ENCODE data around the gene TMEM11.

Gene TMEM11

GRCh38 chr17:21248500-21248899, 34.5 kb upstream of the TMEM11 start:
- no peaks in the 10 kb centered on the region for H3K9me3 Mint-ChIP-seq
- ATAC-seq (replicated peaks) (no peak), DNase-seq (no peak)
- H3K27ac Mint-ChIP-seq = no peak overlapping the region
- no peak overlapping the region for H3K4me3 Mint-ChIP-seq
- no peaks in the 10 kb centered on the region for H3K27me3 Mint-ChIP-seq
- peaks cover 23 to 38% of the 10 kb centered on the region in 2 donors for H3K4me1 Mint-ChIP-seq
- H3K36me3 Mint-ChIP-seq = no peaks in the 10 kb centered on the region

DNA sequence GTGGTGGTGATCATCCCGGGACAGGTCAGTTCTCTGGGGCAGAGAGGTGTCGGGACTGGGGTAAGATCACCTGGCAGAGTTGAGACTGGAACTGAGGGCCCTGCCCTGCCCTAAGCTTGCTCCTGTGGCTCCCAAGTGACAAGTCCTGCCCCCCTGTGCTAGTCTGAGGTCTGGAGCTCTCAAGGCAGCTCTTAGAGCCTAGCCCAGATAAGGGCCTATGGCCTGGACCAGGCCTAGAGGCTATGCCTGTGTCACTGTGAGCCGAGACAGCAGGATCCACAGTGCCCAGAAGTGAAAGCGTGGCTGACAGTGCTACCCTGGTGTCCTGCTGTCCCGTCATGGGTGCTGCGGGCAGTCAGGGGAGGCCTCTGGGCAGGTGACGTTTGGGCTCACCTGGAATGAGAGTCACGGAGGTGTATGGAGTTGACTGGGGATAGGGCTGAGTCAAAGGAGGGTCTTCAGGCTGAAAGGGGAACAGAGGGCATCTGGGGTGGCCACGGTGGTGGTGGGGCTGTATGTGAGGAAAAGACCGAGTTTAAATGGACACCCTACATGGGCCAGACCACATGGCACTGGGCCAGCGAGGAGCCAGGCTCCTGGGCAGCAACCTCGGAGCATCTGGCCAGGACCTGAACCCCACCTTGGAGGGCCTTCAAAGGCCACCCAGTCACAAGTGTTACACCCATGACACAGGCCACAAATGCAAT, 33.7 kb upstream of the TMEM11 start:
- DNase-seq (no peak), ATAC-seq (replicated peaks) (no peak)
- Mint-ChIP-seq H3K4me1 (peaks cover 23 to 38% of the 10 kb centered on the region in 2 donors), H3K36me3 (no peaks in the 10 kb centered on the region), H3K4me3 (no peak overlapping the region), H3K27ac (peak overlapping the region; percentile 37), H3K27me3 (no peaks in the 10 kb centered on the region), H3K9me3 (no peaks in the 10 kb centered on the region)

DNA sequence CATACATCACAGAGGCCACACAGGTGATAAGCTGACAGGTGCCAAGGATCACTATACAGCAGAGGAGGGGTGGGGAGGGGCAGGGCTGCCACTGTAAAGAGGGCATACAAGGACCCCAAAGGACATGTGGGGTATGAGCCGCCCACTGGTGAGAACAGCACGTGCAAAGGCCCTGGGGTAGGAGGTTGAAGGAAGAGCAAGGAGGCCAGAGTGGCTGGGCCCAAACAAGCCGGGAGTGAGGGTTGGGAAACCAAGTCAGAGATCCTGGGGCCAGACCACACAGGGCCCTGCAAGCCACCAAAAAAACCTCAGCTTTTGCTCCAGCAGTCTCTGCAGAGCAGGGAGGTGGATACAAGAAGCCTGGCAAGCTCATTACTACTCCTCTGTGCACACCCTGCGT, 32.7 kb upstream of the TMEM11 start:
- peaks cover 20 to 28% of the 10 kb centered on the region in 2 donors for H3K4me1 Mint-ChIP-seq
- no peak for DNase-seq
- no peaks in the 10 kb centered on the region for H3K9me3 Mint-ChIP-seq
- H3K27me3 Mint-ChIP-seq = no peaks in the 10 kb centered on the region
- H3K27ac Mint-ChIP-seq = no peak overlapping the region
- no peak for ATAC-seq (replicated peaks)
- no peaks in the 10 kb centered on the region for H3K36me3 Mint-ChIP-seq
- no peak overlapping the region for H3K4me3 Mint-ChIP-seq

DNA sequence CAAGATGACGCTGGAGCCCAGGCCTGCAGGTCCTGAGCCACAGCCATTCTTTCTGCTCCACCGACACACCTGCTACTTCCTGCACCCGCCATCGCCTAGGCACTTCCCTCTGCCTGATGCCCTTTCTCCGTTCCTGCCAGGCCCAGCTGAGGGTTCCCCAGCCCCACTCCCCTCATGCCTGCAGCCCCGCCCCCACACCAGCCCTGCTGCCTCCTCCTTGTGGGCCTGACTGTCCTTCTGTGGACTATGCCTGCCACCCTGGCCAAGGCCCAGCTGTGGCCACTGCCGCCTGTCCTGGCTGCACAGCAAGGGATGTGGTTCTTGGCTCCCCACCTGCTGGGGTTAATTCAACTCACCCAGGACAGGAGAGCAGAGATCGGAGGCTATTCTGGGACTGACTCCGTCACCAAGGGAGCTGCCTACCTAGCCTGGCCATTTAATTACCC, 31.7 kb upstream of the TMEM11 start:
- Mint-ChIP-seq H3K27me3 (no peaks in the 10 kb centered on the region), H3K36me3 (no peaks in the 10 kb centered on the region), H3K4me1 (peaks cover 17 to 18% of the 10 kb centered on the region in 2 donors), H3K4me3 (no peak overlapping the region), H3K27ac (no peak overlapping the region), H3K9me3 (no peaks in the 10 kb centered on the region)
- ATAC-seq (replicated peaks) (no peak), DNase-seq (no peak)

GRCh38 chr17:21243516-21244303, 29.7 kb upstream of the TMEM11 start:
- no peak for ATAC-seq (replicated peaks)
- H3K27ac Mint-ChIP-seq = no peak overlapping the region
- H3K27me3 Mint-ChIP-seq = no peaks in the 10 kb centered on the region
- no peak overlapping the region for H3K4me3 Mint-ChIP-seq
- H3K36me3 Mint-ChIP-seq = no peaks in the 10 kb centered on the region
- H3K9me3 Mint-ChIP-seq = no peaks in the 10 kb centered on the region
- no peak for DNase-seq
- H3K4me1 Mint-ChIP-seq = peaks cover 9 to 10% of the 10 kb centered on the region in 2 donors

DNA sequence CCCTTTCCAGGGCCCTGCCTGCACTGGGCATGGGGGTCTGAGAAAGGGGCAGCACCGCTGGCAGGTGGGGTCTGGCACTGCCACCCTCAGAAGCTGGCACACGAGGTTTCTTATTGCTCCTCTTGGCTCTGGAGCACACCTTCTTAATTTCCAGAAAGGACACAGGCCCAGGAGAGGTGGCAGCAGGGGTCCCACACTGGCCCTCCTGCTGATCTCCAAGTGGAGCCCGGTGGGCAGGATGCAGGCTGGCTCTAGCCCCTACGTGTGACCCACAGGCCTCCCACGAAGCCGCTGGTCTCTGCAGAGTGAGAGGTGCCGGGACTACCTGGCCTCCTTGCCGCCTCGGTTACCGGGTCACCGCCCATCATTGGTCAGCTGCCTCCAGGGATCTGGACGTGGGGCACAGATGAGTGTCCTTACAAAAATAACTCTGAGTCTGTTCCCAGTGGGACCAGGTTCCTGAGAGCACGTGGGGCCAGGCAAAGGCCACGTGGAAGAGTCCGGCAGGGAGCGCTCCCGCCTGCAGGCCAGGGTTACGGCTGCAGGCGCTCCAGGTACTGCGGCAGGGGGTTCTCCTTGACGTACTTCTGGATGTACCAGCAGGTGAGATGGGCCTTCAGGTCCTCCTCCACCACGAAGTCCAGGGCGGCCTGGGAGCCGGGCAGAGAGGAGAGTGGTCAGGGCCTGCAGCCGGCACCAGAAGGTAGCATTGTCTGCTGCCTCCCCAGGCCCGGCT, 29.0 kb upstream of the TMEM11 start:
- Mint-ChIP-seq H3K9me3 (no peaks in the 10 kb centered on the region), H3K27ac (no peak overlapping the region), H3K4me1 (peaks cover 9 to 10% of the 10 kb centered on the region in 2 donors), H3K4me3 (no peak overlapping the region), H3K27me3 (no peaks in the 10 kb centered on the region), H3K36me3 (no peaks in the 10 kb centered on the region)
- ATAC-seq (replicated peaks) = no peak
- no peak for DNase-seq

GRCh38 chr17:21242026-21242697, 28.2 kb upstream of the TMEM11 start:
- Mint-ChIP-seq H3K9me3 (no peaks in the 10 kb centered on the region), H3K4me3 (no peak overlapping the region), H3K36me3 (no peaks in the 10 kb centered on the region), H3K4me1 (peaks cover 8 to 9% of the 10 kb centered on the region in 2 donors), H3K27me3 (no peaks in the 10 kb centered on the region), H3K27ac (no peak overlapping the region)
- no peak for ATAC-seq (replicated peaks)
- DNase-seq = no peak

DNA sequence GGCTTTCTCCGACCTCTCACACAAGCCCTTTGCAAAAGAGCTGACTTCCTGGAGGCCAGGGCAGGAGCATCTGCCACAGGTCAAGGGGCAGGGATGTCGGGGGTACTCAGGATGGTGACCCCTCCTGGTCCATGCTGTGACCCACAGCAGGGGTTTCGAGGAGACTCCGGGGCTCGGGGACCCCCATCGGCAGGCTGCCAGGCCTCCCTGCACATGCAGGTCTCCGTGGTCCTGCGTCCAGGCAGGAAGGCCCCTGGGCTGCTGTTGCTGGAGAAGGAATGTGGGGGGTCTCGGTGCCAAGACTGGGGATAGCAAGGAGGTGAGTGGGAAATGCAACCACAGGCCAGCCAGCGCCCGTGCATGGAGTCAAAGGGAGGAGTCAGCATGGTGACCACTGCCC, 27.6 kb upstream of the TMEM11 start:
- Mint-ChIP-seq H3K27me3 (no peaks in the 10 kb centered on the region), H3K4me1 (peaks cover 8 to 9% of the 10 kb centered on the region in 2 donors), H3K36me3 (no peaks in the 10 kb centered on the region), H3K4me3 (no peak overlapping the region), H3K27ac (no peak overlapping the region), H3K9me3 (no peaks in the 10 kb centered on the region)
- DNase-seq (no peak), ATAC-seq (replicated peaks) (no peak)

DNA sequence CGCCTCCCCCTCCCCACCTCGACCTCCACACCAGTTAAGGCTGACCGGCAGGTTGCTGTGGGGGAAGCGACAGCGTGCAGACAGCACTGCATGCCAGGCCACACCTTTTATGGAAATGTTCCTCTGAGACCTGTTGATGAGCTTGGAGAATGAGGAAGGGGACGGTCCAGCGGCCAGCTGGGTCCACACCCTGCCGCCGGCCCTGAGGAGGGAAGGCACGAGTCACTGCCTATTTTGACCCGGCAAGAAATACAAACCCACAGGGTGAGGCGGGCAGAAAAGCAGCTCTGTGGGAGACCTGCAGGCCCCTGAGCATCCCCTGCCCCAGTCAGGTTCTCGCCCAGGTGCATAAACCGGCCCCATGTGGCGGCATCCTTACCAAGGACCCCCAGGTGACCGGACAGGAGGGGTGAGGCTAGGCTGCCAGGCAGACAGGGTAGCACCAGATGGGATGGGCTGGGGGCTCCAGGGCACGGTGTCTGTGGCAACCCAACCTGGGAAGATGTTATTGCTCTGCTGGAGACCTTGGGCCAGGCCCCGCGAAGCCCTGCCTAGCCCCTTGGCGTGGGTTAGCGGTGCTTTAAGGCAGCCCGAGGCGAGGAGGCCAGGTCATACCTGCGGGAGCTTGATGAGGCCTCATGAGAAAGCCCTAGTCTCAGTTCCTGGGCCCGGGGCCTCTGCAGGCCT, 26.6 kb upstream of the TMEM11 start:
- no peaks in the 10 kb centered on the region for H3K27me3 Mint-ChIP-seq
- H3K4me3 Mint-ChIP-seq = no peak overlapping the region
- H3K27ac Mint-ChIP-seq = no peak overlapping the region
- no peak for DNase-seq
- H3K9me3 Mint-ChIP-seq = peaks cover 3 to 6% of the 10 kb centered on the region in 2 donors
- no peak for ATAC-seq (replicated peaks)
- H3K36me3 Mint-ChIP-seq = peaks cover 0 to 8% of the 10 kb centered on the region in 2 donors
- peaks cover 2 to 3% of the 10 kb centered on the region in 2 donors for H3K4me1 Mint-ChIP-seq

DNA sequence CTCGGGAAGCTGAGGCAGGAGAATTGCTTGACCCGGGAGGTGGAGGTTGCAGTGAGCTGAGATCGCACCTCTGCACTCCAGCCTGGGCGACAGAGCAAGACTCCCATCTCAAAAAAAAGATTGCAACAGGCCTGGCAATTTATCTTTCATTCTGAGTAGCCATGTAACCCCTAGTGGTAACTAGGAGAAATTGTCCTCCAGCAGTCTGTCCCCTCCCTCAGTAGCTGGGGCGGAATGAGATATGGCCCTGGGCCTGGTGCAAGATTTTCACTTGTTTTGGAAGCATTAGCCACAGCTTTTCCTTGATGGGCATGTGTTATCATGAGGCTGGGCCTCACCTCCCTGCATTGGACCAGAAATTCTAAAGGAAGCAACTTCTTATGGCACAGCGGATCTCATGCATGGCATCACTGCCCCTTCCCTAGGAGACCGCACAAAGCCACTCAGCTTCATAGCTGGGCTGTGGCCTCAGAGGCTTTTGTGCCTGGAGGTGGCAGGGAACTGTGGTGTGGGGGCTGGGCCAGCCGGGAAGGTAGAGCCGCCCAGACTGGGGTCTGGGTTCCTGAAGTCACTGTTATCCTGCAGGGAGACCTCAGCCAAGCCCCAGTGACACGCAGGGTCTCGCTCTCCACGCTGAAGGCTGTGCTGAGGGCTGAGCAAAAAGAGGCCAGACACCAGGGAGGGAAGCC, 25.9 kb upstream of the TMEM11 start:
- H3K36me3 Mint-ChIP-seq = peaks cover 0 to 9% of the 10 kb centered on the region in 2 donors
- ATAC-seq (replicated peaks) = peak; percentile 71 to 72
- no peaks in the 10 kb centered on the region for H3K27me3 Mint-ChIP-seq
- no peak overlapping the region for H3K27ac Mint-ChIP-seq
- no peak overlapping the region for H3K4me3 Mint-ChIP-seq
- peaks cover 3 to 6% of the 10 kb centered on the region in 2 donors for H3K9me3 Mint-ChIP-seq
- peaks cover 0 to 2% of the 10 kb centered on the region in 2 donors for H3K4me1 Mint-ChIP-seq
- DNase-seq = no peak

DNA sequence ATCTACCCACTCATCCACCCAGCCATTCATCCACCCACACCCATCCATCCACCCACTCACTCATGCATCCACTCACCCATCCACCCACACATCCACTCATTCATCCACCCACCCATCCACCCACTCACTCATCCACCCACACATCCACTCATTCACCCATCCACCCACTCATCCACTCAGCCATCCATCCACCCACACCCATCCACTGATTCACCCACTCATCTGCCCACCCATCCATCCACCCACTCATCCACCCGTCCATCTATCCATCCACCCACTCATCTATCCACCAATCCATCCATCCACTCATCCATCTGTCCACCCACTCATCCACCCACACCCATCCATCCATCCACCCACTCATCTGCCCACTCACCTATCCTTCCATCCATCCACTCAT, 22.0 kb upstream of the TMEM11 start:
- DNase-seq (no peak), ATAC-seq (replicated peaks) (no peak)
- Mint-ChIP-seq H3K27me3 (no peaks in the 10 kb centered on the region), H3K9me3 (peaks cover 10 to 12% of the 10 kb centered on the region in 2 donors), H3K36me3 (peaks cover 7 to 34% of the 10 kb centered on the region in 2 donors), H3K27ac (peak overlapping the region; percentile 39), H3K4me3 (no peak overlapping the region), H3K4me1 (no peaks in the 10 kb centered on the region)

- no peak for ATAC-seq (replicated peaks)
- DNase-seq = no peak
- H3K36me3 Mint-ChIP-seq = peaks cover 7 to 34% of the 10 kb centered on the region in 2 donors
- H3K27ac Mint-ChIP-seq = peak overlapping the region; percentile 43
- peaks cover 10 to 12% of the 10 kb centered on the region in 2 donors for H3K9me3 Mint-ChIP-seq
- H3K4me1 Mint-ChIP-seq = no peaks in the 10 kb centered on the region
- H3K27me3 Mint-ChIP-seq = no peaks in the 10 kb centered on the region
- H3K4me3 Mint-ChIP-seq = peak overlapping the region in 1 of 2 donors; percentile 42
These were observed 19.8 kb upstream of the TMEM11 start for GRCh38 chr17:21233581-21234347.
